COLO829 (cell line): Measurements from ENCODE around the gene MRPS23.

Experiments
- DNase-seq: peaks from one replicate; pipeline ENCODE4 v3.0.0; 2012; ENCODE audit warnings: low spot score

The MRPS23 gene

GRCh38 chr17:57838453-57838852 is 11.4 kb downstream of the MRPS23 start:
- no peak for DNase-seq

- DNase-seq: no peak
These were observed 14.4 kb downstream of the MRPS23 start for GRCh38 chr17:57835333-57835900.

- no peak for DNase-seq
These were observed 15.6 kb downstream of the MRPS23 start for GRCh38 chr17:57834146-57834741.

- DNase-seq: peak; percentile 46
These were observed 16.5 kb downstream of the MRPS23 start for GRCh38 chr17:57833179-57833939.

- DNase-seq: no peak
These were observed 17.3 kb downstream of the MRPS23 start for GRCh38 chr17:57832314-57833178.

GRCh38 chr17:57830880-57831279 is 19.0 kb downstream of the MRPS23 start:
- DNase-seq: no peak

- DNase-seq: no peak
These were observed 26.1 kb downstream of the MRPS23 start for GRCh38 chr17:57823469-57824401.

GRCh38 chr17:57819867-57820266 is 30.0 kb downstream of the MRPS23 start:
- no peak for DNase-seq

- DNase-seq: no peak
These were observed 30.6 kb downstream of the MRPS23 start for GRCh38 chr17:57819285-57819684.

- DNase-seq: no peak
These were observed 31.8 kb downstream of the MRPS23 start for GRCh38 chr17:57818066-57818465.

- no peak for DNase-seq
These were observed 32.5 kb downstream of the MRPS23 start for GRCh38 chr17:57817299-57817698.

- no peak for DNase-seq
These were observed 35.4 kb downstream of the MRPS23 start for GRCh38 chr17:57814421-57814820.

GRCh38 chr17:57811638-57812280 is 38.1 kb downstream of the MRPS23 start:
- no peak for DNase-seq

GRCh38 chr17:57810721-57811637 is 38.9 kb downstream of the MRPS23 start:
- DNase-seq: no peak

- DNase-seq: no peak
These were observed 40.0 kb downstream of the MRPS23 start for GRCh38 chr17:57809879-57810278.

GRCh38 chr17:57808882-57809281 is 41.0 kb downstream of the MRPS23 start:
- DNase-seq: no peak

- DNase-seq: no peak
These were observed 43.5 kb downstream of the MRPS23 start for GRCh38 chr17:57806167-57806830.

GRCh38 chr17:57803021-57803420 is 46.8 kb downstream of the MRPS23 start:
- no peak for DNase-seq

- DNase-seq: no peak
These were observed 48.7 kb downstream of the MRPS23 start for GRCh38 chr17:57801044-57801711.
